CD4-positive, alpha-beta T cell treated with Interferon gamma for 1 hour (primary cell): ENCODE measurements around the gene ORMDL1.

Source experiments
- DNase-seq: peaks from one replicate; pipeline ENCODE4 v3.0.0-alpha.2; 2020

Gene ORMDL1, protein sequence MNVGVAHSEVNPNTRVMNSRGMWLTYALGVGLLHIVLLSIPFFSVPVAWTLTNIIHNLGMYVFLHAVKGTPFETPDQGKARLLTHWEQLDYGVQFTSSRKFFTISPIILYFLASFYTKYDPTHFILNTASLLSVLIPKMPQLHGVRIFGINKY

DNA sequence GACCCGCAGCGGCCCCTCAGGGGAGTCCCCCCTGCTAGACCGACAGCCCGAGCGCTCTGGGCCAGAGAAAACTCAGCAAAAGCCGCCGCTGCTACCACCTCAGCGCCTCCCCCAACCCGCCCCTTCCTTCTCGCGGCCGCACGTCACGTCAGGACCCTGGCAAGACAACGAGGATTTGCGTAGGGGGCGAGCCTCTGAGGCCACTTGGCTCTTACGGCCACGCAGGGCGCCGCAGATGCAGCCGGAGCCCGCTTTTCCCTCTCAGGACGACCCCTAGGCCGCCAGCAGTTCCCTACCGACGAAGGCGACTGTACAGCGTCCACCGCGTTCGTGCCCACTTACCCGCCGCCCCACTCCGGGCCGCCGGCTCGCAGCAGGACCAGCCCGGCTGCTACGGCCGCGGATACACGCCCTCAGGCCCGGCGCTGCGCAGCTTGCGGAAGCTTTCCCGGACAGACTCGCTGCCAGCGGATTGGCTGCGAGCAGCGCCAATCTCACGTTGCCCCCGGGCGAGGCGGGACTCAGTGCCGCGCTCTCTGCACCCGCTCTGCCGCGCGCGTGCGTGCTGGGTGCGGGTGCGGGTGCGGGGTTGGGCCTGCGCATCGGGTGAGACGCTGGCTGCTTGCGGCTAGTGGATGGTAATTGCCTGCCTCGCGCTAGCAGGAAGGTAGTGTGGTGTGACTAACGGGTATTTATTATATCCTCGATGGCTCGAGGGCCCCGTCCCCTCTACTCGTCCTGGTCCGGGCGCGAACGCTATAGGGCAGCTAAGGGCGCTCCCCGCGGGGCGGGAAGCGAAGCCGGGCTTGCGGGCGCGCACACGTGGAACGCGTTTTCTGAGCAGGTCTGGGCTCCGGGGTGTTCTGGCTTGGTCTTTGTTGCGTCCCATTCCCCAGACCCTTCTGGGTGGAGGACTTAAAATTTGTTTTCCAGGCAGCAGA is at the start of gene ORMDL1, which contains the start of gene PMS1:
Gene ORMDL1 (minus strand): TSS at position 413 of the 941 bp plus-strand sequence. CDS start 1,744 bp downstream, outside the sequence.
Gene PMS1 (plus strand): TSS at position 524 of the 941 bp plus-strand sequence. CDS start 7,360 bp downstream, outside the sequence.
- DNase-seq, result peak; percentile 93

DNA sequence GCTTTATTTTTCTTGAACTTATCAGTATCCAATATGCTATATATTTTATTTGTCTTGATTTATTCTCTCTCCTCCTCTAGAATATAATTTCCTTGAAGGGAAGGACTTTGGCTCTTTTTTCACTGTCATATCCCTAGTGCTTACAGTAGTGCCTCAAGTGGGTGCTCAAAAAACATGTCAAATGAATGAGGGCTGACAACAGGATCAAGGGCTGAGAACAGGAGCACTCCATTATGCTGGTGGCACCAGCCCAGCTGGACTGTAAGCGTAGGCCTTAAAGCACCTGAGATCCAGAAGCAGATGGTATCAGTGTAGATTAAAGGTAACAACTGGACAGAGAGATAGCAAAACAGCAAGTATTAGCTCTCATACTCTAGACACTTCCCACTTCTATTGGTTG is 46.4 kb upstream of the ORMDL1 start:
- DNase-seq, result no peak

DNA sequence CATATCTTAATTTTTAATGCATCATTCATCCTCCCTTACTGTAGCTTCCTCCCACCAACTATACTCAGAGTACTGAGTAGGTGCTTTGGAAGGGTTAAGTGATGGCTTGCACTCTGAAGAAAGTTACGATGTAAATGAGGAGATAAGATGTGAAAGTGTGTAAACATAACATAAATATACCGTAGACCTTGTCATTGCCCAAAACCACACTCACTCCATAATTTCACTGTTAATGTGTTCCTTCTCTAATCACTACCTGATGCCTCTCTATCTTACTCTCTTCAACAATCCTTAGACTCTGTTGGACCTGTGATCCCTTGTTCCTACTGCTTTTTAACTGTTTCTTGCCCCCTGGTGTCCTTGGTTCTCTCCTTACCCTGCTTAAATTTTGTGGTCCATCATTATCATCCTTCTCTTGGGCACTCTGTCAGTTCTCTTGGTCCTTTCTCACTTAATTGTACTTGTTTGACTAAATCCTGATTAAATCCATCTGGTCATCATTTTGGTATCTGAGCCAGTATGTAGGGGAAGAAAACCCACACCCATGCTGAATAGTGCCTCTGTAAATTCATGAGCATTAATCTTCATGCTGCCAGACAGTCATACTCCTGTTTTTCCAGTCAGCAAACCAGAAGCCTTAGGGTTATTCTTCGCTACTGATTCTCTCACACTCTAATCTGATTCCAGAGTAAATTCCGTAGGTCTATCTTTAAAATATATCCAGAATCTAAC is 45.1 kb upstream of the ORMDL1 start:
- no peak for DNase-seq

DNA sequence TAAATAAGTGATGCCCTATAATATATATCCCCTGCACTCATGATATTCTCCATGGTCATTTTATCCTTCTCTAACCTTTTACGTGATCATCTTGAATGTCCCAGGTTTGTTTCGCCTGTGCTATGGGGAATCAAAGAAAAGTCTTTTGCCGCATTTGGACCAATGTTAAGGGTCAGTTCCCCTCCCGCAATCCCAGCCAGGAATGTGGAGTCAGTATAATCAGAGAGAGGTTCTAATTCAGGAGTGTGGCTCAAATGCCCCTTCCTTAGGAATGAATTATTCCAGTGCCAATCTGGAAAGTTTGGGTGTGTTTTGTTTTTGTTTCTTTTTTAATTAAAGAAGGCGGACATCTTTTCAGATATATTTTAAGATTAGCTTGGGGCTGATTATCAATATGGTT is 41.9 kb upstream of the ORMDL1 start:
- no peak for DNase-seq

DNA sequence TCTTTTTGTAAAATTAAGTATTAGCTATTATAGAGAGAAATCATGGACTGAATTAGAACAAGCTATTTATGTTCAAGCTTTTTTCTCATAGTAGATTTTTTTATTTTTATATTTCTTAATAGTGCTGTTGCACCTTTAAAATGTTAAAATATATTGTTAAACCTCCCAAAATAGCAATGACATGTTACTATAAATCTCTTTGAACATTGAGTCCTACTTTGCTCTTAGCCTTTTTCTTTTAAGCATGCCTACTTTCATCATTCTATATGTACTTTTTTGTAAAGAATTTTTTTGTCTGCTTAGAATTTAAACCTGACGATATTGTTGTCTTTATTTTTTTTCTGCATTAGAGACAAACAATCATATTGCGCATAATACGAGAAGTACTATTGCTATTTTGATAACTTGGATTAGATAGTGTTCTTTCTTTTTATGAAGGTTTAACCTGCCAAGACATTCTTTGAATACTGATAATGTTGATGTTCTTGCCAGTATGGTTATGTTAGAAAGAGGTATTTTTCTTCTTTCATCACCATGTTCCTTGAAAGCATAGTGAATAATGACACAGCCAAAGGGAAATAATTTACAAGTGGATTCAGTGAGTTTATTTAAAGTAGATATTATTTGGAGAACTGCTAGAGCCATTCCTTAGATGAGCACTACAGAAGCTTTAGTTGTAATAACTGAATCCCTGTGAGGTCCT is 40.7 kb upstream of the ORMDL1 start:
- no peak for DNase-seq

DNA sequence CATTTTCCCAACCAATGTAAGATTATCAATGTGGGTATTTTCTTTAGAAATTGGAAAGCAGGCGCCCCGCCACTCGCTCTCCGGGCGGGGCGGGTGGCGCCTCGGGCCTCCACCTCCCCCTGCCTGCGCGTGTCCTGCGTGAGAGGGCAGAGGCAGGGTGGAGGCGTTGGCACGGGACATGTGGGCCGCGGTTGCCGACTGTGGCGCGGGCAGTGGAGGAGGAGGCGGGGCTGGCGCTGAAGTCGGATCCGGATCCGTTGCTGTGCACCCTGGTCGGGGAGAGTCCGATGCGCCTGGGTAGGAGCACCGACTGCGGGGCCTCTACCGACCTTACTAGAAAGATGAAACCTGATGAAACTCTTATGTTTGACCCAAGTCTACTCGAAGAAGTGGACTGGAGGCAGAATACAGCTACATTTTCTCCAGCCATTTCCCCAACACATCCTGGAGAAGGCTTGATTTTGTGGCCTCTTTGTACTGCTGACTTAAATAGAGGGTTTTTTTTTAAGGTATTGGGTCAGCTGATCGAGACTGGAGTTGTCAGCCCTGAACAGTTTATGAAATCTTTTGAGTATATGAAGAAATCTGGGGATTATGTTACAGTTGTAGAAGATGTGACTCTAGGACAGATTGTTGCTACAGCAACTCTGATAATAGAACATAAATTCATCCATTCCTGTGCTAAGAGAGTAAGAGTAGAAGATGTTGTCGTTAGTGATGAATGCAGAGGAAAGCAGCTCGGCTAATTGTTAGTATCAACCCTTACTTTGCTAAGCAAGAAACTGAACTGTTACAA is 38.0 kb upstream of the ORMDL1 start:
- DNase-seq, result no peak

DNA sequence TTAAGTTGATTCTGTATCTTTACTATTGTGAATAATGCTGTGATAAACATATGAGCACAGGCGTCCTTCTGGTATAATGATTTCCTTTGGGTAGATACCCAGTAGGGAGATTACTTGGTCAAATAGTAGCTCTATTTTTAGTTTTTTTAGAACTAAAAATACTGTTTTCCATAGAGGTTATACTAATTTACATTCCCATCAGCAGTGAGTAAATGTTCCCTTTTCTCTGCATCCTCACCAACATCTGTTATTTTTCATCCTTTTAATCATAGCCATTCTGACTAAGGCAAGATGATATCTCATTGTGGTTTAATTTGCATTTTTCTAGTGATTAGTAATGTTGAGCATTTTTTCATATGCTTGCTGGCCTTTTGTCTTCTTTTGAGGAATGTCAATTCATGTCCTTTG is 35.2 kb upstream of the ORMDL1 start:
- DNase-seq, result no peak

DNA sequence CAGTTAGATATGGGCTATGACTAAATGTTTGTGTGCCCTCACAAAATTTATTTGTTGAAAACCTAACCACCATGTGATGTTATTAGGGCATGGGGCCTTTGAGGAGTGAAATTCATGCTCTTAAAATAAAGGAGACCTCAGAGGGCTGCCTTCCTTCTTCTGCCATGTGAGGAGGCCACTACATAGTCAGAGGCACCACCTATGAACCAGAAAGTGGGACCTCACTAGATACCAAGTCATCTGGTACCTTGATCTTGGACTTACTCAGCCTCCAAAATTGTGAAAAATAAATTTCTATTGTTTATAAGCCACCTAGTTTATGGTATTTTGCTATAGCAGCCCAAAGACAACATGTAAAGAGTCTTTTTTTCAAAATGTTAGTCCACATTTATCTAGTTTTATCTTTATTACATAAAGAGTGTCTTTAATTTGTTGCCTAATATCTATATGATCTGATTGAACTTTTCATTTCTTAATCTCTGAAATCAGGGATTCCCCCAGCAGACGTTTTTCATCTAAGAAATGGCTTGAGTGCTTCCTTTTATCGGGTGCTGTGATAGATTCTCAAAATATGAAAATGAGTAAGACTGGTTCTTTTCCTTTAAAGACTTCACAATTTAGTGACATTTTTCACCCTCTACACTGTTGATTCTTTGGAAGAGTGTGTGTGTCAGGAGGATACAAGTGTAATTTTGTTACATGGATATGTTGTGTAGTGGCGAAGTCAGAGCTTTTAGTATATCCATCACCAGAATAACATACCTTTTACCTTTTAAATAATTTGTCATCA is 34.3 kb upstream of the ORMDL1 start:
- DNase-seq, result no peak

DNA sequence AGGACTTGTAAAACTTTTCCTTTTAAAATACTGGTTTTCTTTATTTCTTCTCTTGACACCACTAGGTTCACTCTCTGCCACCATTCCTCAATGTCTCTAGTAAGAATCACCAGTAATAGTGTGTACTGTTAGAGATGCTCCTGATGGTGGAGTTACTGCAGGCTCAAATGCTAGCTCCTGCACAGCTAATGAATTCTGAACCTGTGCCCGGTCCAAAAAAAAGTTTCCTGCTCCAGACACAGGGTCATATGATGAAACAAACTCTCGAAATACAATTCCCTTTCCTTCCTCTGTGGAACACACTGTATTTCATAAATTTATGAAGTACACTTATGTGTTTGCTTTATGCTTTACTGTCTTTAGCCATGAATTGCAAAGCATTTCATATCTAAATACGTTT is 19.3 kb upstream of the ORMDL1 start:
- DNase-seq, result no peak

DNA sequence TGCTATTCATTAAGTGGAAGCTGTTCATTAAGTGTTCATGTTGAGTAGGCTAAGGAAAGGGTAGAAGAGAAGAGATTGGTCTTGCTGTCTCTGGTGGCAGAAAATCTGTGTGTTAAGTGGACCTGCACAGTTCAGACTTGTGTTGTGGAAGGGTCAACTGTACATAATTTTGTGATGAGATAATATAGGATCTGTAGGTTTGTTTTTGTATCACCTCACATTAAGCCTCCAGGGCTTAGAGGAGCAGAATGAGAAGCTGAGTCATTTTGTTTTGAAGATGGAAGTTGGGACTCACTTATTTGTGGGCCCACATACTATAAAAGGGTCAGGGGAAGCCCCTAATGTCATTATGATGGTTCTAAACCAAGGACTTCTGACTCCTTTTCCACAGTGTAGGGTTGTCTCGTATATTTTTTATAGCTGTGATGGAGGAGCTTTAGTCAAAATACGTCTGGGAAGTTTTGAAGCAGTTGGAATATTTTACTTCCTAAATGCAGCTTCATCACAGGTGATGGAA is 18.3 kb upstream of the ORMDL1 start:
- no peak for DNase-seq

DNA sequence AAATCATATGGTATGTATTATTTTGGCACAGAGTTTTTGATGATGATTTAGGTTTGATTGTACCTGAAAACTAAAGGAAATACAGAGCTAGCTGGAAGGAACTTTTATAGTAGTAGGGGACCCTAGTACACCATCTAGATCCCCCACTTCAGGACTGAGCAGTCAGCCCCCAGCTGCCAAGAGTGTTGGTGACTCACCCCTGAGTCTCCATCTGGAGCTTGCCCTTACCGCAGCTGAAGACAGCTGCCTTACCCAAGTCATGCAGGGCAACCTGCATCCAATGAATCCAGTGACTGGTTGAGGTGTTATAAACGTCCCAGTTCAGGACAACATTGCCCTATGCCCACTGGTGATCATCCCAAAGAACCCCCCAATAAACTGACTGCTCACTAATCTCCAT is 15.4 kb upstream of the ORMDL1 start:
- DNase-seq, result no peak

DNA sequence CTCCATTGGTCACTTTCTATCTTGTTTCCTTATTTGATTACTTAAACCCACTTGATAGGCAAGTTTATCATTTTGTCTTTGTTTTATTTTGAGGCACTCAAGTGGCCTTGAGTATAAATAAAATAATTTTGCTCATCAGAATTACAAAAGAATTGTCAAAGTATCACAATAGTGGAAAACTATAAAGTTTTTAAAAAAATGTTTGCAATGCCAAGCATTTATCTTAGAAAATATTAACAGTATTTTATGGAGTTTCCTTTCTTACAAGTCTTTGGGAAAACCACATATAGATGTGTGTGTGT is 14.8 kb upstream of the ORMDL1 start:
- DNase-seq, result no peak

DNA sequence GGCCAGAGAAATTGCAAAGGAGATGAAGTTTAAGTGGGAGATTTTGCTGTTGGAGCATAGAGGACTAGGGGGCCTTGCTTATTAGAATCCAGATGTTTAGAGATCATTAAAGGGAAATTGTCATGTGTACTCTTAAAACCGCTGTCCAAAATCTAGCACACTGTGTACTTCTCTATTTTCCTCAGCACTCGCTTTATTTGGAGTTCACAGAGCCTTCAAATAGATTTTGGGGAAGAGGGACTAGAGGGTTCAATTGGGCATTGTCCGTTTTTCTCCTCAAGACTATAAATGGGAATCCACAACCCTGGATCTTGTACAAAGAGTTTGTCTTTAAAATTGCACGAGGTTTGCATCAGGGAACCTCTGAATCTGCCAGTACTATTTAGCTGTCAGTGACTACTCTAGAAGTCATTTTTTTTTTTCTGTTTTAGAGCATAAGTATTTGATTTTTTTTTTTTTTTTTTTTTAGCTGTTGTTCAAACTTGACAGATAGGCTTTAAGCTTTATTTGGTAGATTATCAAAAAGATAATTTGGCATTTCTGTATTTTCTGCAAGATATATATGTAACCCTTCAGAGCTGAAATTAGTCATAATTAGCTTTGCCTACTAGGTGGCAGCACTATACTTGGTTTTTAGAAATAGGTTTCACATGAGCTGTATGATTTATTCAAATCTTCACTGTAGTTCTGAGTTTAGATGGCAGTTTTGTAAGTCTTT is 14.3 kb upstream of the ORMDL1 start:
- DNase-seq, result no peak

DNA sequence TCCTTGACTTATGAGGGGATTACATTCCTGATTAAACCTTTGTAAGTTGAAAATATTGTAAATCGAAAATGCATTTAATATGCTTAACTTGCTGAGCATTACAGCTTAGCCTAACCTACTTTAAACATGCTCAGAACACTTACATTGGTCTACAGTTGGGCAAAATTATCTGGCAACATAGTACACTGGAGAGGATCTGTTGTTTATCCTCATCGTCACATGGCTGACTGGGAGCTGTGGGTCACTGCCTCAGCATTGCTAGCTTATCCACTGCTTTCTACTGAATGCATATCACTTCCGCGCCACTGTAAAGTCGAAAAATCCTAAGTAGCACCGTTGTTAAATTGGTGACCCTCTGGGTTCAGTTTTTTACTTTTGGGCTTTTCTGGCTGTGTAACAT is 13.8 kb upstream of the ORMDL1 start:
- no peak for DNase-seq

DNA sequence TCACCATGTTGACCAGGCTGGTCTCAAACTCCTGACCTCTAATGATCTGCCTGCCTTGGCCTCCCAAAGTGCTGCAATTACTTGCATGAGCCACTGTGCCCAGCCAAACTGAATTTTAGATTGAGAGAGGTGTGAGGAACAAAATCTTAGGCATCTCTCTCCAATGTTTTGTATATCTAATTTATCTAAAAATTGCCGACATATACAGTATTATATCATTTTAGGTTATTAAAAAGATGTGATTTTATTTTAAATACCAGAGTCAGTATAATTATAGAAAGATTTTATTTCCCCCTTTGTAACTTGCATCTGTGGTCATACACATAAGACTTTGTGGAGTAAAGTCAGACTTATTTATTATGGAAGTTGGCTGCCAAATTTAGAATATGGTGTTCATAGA is 10.2 kb upstream of the ORMDL1 start:
- no peak for DNase-seq

DNA sequence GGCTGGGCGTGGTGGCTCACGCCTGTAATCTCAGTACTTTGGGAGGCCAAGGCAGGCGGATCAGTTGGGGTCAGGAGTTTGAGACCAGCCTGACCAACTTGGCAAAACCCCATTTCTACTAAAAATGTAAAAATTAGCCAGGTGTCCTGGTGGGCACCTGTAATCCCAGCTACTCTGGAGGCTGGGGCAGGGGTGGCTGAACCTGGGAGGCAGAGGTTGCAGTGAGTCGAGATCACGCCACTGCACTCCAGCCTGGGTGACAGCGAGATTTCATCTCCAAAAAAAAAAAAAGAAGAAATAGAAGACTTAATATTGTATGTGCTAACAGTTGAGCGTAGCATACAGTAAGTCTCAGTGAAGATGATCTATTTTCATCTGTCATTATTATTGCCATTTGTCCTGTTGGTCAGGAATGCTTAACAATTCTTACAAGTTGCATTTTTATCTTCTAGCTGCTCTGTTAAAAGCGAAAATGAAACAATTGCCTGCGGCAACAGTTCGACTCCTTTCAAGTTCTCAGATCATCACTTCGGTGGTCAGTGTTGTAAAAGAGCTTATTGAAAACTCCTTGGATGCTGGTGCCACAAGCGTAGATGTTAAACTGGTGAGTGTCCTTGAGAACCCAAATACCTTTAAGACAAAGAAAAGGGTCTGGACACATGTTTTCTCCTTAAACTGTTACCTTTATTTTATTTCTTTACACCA is 7.4 kb upstream of the ORMDL1 start:
- no peak for DNase-seq

DNA sequence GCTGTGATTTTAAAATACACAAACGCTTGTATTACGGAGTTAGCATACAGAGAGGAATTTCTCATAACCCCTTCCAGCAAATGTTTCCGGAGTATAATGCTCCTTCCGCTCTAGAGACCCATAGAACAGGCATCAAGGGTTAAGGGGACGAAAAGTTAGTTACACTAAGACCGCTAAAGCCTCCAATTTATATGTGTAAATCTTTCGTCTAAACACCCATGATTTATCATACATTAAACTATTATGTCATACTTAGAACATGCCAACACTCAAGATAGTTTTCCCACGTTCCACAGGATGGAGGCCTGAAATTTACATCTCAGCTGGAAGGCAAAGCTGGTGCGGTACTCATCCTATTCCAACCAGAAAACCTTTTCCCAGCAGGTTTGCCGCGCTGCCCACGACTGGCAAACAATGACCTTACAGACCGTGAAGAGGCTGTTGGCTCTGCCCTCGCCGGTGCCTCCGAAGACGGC is 650 bp downstream of the ORMDL1 start:
- DNase-seq, result no peak

DNA sequence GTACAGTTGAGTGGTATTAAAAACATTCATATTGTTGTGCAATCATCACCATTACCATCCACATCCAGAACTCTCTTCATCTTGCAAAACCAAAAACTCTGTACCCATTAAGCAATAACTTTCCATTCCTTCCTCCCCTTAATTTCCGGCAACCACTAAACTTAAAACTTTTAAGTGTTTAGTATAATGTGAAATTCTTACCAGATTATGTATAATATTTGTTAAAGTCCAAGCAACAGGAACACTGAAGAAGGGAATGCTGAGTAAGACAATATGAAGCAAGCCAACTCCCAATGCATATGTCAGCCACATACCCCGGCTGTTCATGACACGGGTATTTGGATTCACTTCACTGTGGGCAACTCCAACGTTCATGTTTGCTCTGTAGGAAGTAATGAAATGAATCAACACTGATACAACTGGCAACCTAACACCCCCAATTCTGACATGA is 1.9 kb downstream of the ORMDL1 start:
- DNase-seq, result no peak

DNA sequence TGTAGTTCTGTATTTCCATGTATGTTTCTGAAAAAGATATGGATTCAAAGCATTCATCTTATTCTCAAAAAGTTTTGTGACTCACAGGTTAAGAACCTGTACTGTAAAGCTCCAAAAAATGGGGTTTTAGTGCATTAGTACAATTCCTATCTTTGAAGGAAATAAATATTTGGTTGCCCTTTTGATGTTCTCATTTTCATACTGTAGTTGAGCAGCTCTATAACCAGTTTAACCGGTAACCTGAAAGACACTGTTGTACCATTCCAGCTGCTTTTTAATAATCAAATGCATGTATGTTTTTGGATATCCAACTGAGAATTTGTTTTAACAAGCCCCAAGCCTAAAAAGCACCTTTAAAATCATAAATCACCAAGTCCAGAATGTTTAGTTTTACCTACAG is 11.9 kb downstream of the ORMDL1 start:
- no peak for DNase-seq
